Measurements from ENCODE around the gene ADARB2. TPM values are rescaled to one million over a fixed set of nuclear protein-coding genes. Genes with fewer than 3 reads are reported as not detected.

Gene ADARB2
- polyA plus RNA-seq, 1 of the 3 experiments (the other 2 are of a cell fraction) = not detected

DNA sequence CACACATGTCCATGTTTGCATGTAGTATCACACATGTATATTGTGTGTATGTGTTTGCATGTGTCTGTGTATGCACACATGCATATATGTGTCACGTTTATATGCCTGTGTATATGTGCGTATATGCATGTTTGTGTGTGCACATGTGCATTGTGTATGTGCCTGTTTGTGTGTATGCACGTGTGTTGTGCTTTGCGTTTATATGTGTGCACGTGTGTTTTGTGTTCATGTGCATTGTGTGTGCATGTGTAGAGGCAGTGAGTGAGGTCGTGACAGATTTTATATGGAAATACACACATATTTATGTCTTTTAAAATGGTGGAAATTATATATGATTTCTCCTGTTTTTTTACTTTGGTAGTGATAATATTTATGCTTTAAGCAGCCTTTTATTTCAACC, 41.2 kb downstream of the ADARB2 start (continued):
- no peak for TF ChIP-seq POLR2AphosphoS5 (IDR thresholded peaks at IDR 0.05; ENCODE audit: low read depth, low read length)

- TF ChIP-seq TAF1 (IDR thresholded peaks at IDR 0.05; ENCODE audit: borderline replicate concordance, low read depth, low read length) (no peak), GABPA (IDR thresholded peaks at IDR 0.05; ENCODE audit: low read depth) (no peak), NRF1 (IDR thresholded peaks at IDR 0.05; ENCODE audit: low read depth, low read length) (no peak), CTCF (IDR thresholded peaks at IDR 0.05) (no peak), RXRA (IDR thresholded peaks at IDR 0.05; ENCODE audit: borderline replicate concordance, low read depth) (no peak)
- Histone ChIP-seq H3K36me3 (replicated peaks in 1 of 2; ENCODE audit: control insufficient read depth in 1 of 2, insufficient read depth in 2 of 2, low read length in 1 of 2) (no peaks in the 10 kb centered on the region), H3K9ac (no peak overlapping the region), H2AFZ (ENCODE audit: low read depth) (no peak overlapping the region), H3F3A (replicated peaks; ENCODE audit: insufficient read depth) (no peaks in the 10 kb centered on the region), H3K79me2 (ENCODE audit: insufficient read depth) (no peaks in the 10 kb centered on the region), H4K20me1 (ENCODE audit: insufficient read depth) (no peaks in the 10 kb centered on the region), H3K9me3 (no peaks in the 10 kb centered on the region), H3K4me2 (no peak overlapping the region), H3K9me2 (no peaks in the 10 kb centered on the region), H3K4me3 (ENCODE audit: low read depth in 2 of 2, low read length in 1 of 2) (no peak overlapping the region), H3K27me3 (ENCODE audit: insufficient read depth) (no peaks in the 10 kb centered on the region), H3K4me1 (ENCODE audit: control insufficient read depth in 1 of 2, insufficient read depth in 2 of 2, low read depth in 1 of 2, low read length in 1 of 2) (no peaks in the 10 kb centered on the region), H3K27ac (ENCODE audit: low read depth in 2 of 2, low read length in 1 of 2) (no peak overlapping the region)
- DNase-seq = no peak
- 14% methylated on average over 5 of the region's 5 CpGs for WGBS (ENCODE audit: low lambda C conversion rate)
- CTCF ChIA-PET = interaction anchor here (1.5 kb wide), 1 partner anchor 26 kb away, joined by 4 read pairs; no protein-coding TSS in a partner anchor
- POLR2A ChIA-PET = no interaction called here
Observed at GRCh38 chr10:1690086-1690485, 47.2 kb downstream of the ADARB2 start.

DNA sequence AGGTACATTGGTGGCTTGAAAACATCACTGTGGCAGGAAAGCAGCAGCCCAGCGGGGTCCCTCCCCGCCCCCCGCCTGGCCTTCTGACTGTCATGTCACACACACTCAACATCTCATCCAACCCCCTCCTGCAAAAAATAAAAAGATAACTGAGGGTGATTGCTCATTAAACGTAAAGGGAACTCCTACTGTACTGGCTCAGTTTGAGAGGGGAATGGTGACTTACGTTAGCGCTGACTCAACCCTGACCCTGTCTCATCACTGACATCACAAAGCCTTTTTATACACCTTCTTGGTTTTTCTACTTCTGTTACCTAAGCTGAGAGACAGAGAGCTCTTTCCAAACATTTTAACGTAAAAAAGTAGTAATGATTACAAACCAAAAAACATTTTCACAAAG, 48.8 kb downstream of the ADARB2 start:
- no peaks in the 10 kb centered on the region for H3K79me2 ChIP-seq (ENCODE audit: insufficient read depth)
- H3K4me2 ChIP-seq = no peak overlapping the region
- no peak overlapping the region for H2AFZ ChIP-seq (ENCODE audit: low read depth)
- 46% methylated on average over 7 of the region's 7 CpGs for WGBS (ENCODE audit: low lambda C conversion rate)
- no peaks in the 10 kb centered on the region for H4K20me1 ChIP-seq (ENCODE audit: insufficient read depth)
- POLR2A ChIA-PET = no interaction called here
- CTCF ChIA-PET = interaction anchor here (1.5 kb wide), 1 partner anchor 27 kb away, joined by 4 read pairs; no protein-coding TSS in a partner anchor
- no peaks in the 10 kb centered on the region for H3F3A ChIP-seq (replicated peaks; ENCODE audit: insufficient read depth)
- H3K4me1 ChIP-seq (ENCODE audit: control insufficient read depth in 1 of 2, insufficient read depth in 2 of 2, low read depth in 1 of 2, low read length in 1 of 2) = no peaks in the 10 kb centered on the region
- no peak for TF ChIP-seq YY1 (IDR thresholded peaks at IDR 0.05; ENCODE audit: low read depth)
- no peak for TF ChIP-seq RCOR1 (IDR thresholded peaks at IDR 0.05; ENCODE audit: low read length)
- no peak for TF ChIP-seq FOXJ3 (CRISPR knock-in tag; IDR thresholded peaks at IDR 0.05)
- no peak for TF ChIP-seq ELF1 (IDR thresholded peaks at IDR 0.05)
- TF ChIP-seq REST (IDR thresholded peaks at IDR 0.05; ENCODE audit: low read depth, low read length) = no peak
- no peak for TF ChIP-seq POLR2AphosphoS5 (IDR thresholded peaks at IDR 0.05; ENCODE audit: low read depth, low read length)
- no peak for TF ChIP-seq FOXM1 (IDR thresholded peaks at IDR 0.05; ENCODE audit: low read depth)
- TF ChIP-seq, protein P1, sequence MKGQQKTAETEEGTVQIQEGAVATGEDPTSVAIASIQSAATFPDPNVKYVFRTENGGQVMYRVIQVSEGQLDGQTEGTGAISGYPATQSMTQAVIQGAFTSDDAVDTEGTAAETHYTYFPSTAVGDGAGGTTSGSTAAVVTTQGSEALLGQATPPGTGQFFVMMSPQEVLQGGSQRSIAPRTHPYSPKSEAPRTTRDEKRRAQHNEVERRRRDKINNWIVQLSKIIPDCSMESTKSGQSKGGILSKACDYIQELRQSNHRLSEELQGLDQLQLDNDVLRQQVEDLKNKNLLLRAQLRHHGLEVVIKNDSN (IDR thresholded peaks at IDR 0.05; ENCODE audit: borderline replicate concordance, low read depth) = no peak
- TF ChIP-seq, protein P2, sequence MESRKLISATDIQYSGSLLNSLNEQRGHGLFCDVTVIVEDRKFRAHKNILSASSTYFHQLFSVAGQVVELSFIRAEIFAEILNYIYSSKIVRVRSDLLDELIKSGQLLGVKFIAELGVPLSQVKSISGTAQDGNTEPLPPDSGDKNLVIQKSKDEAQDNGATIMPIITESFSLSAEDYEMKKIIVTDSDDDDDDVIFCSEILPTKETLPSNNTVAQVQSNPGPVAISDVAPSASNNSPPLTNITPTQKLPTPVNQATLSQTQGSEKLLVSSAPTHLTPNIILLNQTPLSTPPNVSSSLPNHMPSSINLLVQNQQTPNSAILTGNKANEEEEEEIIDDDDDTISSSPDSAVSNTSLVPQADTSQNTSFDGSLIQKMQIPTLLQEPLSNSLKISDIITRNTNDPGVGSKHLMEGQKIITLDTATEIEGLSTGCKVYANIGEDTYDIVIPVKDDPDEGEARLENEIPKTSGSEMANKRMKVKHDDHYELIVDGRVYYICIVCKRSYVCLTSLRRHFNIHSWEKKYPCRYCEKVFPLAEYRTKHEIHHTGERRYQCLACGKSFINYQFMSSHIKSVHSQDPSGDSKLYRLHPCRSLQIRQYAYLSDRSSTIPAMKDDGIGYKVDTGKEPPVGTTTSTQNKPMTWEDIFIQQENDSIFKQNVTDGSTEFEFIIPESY (IDR thresholded peaks at IDR 0.05; ENCODE audit: borderline replicate concordance, low read depth) = no peak
- no peak for TF ChIP-seq GABPA (IDR thresholded peaks at IDR 0.05; ENCODE audit: low read depth)
- TF ChIP-seq MXI1 (IDR thresholded peaks at IDR 0.05; ENCODE audit: low read depth, low read length) = no peak
- no peaks in the 10 kb centered on the region for H3K27me3 ChIP-seq (ENCODE audit: insufficient read depth)
- H3K9ac ChIP-seq = no peak overlapping the region
- no peak overlapping the region for H3K27ac ChIP-seq (ENCODE audit: low read depth in 2 of 2, low read length in 1 of 2)
- no peak overlapping the region for H3K4me3 ChIP-seq (ENCODE audit: low read depth in 2 of 2, low read length in 1 of 2)
- no peak for DNase-seq
- no peaks in the 10 kb centered on the region for H3K9me2 ChIP-seq
- no peaks in the 10 kb centered on the region for H3K9me3 ChIP-seq
- H3K36me3 ChIP-seq (replicated peaks in 1 of 2; ENCODE audit: control insufficient read depth in 1 of 2, insufficient read depth in 2 of 2, low read length in 1 of 2) = no peaks in the 10 kb centered on the region
